Measurements from ENCODE around the gene SLC38A2. TPM values are rescaled to one million over a fixed set of nuclear protein-coding genes. Genes with fewer than 3 reads are reported as not detected.
"Not testable (repeated sequence)": the region's sequence is repeated elsewhere in the genome, so short reads cannot be mapped to it uniquely, and the experiment has no call there.

The SLC38A2 gene
- polyA plus RNA-seq, 4 donors, result 145 to 278 (median 208) TPM

DNA sequence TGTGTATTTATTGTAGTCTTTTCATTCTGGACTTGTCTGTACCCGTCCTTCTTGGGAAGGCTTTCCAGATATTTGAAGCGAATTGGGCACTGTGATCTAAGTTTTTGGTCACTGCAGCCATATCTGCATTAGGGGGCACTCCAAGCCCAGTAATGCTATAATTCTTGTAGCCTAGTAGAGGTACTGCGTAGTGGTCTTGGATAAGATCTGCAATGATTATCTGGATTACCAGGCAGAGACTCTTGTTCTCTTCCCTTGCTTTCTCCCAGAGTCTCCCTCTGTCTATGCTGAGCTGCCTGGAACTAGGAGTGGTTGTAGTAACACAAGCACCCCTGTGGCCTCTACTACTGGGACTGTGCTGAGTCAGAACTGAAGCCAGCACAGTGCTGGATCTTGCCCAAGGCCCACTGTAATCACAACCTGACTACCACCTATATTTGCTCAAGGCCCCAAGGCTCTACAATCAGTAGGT is 30.0 kb downstream of the SLC38A2 start:
- DNase-seq (ENCODE audit: low read depth in 4 of 4, low spot score in 3 of 4), result no peak

GRCh38 chr12:46339051-46339450 is 33.5 kb downstream of the SLC38A2 start:
- no peak for DNase-seq (ENCODE audit: low read depth in 4 of 4, low spot score in 3 of 4)

DNA sequence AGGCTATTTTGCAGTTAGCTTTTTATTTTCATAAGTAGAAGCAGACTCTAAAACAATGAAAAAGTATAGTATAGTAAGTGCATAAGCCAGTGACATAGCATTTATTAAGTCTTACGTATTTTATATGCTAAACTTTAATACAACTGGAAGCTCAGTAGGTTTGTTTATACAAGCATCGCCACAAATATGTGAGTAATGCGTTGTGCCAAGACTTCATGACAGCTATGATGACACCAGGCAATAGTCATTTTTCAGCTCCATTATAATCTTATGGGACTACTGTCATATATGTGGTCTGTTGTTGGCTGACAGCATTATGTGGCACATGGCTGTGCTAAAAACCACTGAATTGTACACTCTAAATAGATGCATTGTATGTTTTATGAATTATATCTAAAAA is 40.3 kb downstream of the SLC38A2 start:
- DNase-seq (ENCODE audit: low read depth in 4 of 4, low spot score in 3 of 4), result no peak

DNA sequence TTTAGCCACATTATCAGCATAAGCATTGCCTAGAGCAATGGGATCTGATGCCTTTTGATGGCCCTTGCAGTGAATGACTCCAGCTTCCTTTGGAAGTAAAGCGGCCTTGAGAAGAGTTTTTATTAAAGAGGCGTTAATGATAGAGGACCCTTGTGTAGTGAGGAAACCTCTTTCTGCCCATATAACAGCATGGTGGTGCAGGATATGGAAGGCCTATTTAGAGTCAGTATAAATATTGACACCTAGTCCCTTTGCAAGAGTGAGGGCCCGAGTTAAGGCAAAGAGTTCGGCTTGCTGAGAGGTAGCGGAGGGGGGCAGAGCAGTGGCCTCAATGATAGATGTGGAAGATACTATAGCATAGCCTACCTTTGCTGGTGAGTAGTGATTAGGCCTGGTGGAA is 47.5 kb downstream of the SLC38A2 start:
- not testable (repeated sequence) for DNase-seq (ENCODE audit: low read depth in 4 of 4, low spot score in 3 of 4)

DNA sequence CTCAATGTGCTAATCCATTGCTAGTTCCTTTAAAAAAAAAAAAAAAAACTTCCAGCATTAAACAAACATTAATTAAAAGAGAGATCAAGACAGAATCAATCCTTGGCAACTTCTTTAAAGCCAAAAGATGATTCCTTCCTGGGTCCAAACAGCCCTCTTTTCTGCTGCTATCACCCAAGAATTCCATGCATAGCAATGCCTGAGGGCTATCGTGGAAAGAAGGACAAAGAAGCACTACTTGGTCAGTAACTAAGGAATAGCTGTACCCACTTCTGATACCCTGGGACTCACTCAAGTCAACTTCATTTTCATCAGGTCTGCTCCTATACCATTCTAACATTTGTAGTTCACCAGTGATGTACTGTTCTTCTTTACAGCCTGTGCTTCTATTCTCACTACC is 51.8 kb downstream of the SLC38A2 start:
- DNase-seq (ENCODE audit: low read depth in 4 of 4, low spot score in 3 of 4), result no peak

GRCh38 chr12:46318037-46318436 is 54.5 kb downstream of the SLC38A2 start:
- no peak for DNase-seq (ENCODE audit: low read depth in 4 of 4, low spot score in 3 of 4)

Other genes with a start within 250 kb of the SLC38A2 start
- gene SLC38A1, start 103.7 kb downstream of the SLC38A2 start, polyA plus RNA-seq (ENCODE audit: insufficient read length in 4 of 4), result 10 to 100 TPM; 61.3 to 73.2 (median 65.4) TPM

Data from right renal pelvis (tissue), 4 donors.